GM19328 (cell line): Measurements from ENCODE around the gene CAMSAP2.

ENCODE experiments used
- ATAC-seq: cut with Tn5 transposase; IDR thresholded peaks from one replicate; pipeline ENCODE4 v1.9.1; 2021; ENCODE audit warnings: mild to moderate bottlenecking, moderate library complexity; ENCODE audit not compliant: unreplicated experiment

CAMSAP2 gene

DNA sequence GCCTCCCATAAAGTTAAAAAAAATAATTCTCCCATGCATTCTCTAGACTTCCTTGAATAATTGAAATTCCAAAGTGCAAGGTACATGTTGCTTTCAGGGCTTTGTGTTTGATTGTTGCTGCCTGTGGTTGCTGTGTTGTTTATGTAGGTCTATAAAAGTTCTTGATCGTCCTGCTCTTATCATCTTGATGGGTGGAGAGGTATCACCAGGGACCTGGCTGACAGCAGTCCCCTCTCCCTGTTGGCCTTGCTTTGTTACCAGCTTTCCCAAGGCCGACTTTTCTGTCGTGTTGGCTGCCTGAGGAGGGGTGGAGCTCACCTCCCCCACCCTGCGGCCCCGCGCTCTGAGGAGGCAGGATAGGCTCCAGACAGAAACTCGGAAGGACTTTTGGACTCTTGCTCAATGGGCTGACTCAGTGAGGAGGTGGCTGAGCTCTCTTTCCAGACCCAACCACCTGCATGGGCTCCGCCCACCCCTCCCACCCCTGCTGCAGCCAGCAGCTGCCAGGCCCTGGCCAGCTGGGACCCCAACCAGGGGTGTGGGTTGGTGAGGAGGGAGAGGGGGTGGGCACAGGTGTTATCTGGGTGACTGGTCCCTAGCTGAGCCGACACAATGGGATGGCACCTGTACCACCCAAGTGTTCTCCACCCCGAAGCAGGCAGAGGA, 158.0 kb downstream of the CAMSAP2 start:
- ATAC-seq: no peak

DNA sequence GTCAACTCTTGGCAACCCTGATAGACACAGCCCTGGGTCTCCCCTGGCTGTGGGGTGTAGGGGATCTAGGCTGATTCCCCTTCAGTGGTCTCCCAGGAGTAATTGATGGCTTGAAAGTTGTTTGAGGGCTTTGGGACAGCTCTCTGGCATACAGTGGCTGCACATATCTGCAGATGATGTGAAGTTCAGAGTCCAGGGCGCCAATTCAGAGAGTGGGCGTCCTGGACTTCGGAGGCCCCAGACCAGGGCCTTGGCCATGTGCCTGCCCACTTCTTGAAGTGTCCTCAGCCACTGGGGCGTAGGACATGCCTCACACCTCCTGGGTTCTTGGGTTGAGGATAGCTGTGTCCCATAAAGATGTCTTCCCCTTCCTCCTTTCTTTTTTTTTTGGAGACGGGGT, 158.6 kb downstream of the CAMSAP2 start:
- no peak for ATAC-seq

DNA sequence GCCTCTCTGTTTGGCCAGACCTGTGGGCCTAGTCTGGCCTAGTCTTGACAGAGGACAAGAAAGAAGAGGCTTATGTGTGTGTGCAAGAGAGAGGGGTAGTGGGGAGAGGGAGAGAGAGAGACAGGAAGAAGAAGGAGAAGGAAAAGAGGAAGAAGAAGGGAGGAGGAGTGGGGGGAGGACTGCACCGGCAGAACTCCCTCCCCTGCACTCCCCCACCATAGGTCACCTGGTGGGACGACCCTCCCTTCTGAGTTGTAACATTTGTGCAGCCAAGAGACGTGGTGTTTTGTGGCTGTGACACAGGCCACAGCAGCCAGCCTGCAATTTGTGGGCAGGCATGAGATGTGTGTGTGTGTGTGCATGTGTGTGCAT, 160.3 kb downstream of the CAMSAP2 start:
- no peak for ATAC-seq

DNA sequence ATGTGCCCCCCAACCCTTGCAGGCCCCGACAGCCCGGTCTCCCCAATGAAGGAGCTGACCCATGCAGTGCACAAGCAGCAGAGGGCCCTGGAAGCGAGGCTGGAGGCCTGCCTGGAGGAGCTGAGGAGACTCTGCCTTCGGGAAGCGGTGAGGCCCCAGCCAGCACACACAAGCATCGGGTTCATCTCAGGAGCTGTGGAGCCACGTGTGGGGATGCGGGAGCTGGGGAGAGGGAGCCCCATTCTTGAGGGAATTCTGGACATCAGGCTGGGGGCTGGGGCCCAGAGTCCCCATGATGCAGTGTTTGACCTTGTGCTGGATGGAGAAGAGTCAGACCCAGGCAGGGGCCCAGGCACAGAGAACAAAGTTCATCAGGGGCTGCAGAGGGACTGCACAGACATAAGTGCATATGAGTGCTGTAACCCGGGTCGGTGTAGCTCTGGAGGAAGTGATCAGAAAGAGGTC, 160.8 kb downstream of the CAMSAP2 start:
- no peak for ATAC-seq

DNA sequence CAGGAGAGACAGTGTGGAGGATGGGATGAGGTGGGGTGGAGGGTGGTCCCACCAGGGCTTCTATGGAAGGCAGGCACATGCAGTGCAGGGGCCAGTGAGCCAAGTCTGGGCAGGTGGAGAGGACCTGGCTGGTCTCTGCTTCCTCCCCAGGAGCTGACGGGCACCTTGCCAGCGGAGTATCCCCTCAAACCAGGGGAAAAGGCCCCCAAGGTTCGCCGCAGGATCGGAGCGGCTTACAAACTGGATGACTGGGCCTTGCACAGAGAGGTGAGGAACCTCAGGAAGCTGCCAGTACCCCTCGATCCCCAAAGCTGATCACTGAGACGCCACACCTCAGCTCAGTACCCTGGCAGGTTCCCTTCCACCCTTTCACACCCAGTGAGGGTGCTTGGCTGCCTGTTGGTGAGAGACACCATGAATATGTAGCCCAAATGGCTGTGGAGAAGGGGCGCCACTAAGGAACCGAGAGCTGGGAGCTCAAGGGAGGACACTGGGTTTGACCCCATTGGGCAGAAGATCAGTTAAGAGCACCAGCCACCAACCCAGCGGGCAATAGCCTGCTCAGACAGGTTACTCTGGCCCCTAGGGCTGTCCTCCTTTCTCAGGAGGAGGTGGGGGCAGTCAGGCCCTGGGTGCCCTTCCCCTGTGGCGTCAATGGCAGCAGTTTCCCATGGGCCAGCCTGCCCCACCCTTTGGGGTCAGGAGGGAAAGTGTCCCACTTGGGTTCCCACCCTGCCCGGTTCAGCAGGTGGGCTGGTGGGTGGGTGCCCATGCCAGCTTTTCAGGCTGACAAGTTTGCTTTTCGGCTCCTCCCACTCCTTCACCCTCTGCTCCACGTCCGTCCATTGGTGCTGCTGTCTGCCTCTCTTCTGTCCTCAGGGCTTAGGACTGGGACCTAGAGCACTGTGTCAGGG, 161.5 kb downstream of the CAMSAP2 start:
- ATAC-seq: no peak

DNA sequence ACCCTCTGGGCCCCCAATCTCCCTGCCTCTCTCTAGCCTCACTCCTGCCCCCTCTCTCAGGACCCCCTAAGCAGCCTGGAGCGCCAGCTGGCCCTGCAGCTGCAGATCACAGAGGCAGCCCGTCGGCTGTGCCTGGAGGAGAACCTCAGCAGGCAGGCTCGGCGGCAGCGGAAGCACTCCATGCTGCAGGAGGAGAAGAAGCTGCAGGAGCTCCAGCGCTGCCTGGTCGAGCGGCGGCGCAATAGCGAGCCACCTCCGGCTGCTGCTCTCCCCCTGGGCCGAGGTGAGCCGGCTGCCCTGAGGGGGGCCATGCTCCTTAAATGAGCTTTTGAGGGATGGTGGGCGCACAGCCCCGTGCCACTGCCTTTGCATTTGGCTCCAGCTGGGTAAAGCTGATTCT, 162.2 kb downstream of the CAMSAP2 start:
- no peak for ATAC-seq

DNA sequence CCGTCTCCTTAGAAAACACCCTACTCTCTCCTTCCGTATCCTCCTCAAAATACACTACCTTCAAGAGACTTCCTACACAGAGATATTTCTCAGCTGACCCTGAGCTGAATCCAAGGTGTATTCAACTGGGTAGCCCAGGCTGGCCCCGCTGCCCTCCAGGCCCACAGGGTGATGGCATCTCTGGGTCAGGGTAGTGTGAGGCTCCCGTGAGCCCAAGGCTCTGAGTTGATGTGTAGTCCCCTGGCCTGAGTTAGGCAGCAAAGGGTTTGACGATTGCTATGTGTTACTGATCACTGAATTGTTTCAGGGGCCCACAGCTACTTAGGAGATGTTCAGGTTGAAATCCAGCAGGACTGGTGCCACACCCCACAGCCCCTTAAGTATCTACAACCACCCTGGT, 162.7 kb downstream of the CAMSAP2 start:
- ATAC-seq: no peak

DNA sequence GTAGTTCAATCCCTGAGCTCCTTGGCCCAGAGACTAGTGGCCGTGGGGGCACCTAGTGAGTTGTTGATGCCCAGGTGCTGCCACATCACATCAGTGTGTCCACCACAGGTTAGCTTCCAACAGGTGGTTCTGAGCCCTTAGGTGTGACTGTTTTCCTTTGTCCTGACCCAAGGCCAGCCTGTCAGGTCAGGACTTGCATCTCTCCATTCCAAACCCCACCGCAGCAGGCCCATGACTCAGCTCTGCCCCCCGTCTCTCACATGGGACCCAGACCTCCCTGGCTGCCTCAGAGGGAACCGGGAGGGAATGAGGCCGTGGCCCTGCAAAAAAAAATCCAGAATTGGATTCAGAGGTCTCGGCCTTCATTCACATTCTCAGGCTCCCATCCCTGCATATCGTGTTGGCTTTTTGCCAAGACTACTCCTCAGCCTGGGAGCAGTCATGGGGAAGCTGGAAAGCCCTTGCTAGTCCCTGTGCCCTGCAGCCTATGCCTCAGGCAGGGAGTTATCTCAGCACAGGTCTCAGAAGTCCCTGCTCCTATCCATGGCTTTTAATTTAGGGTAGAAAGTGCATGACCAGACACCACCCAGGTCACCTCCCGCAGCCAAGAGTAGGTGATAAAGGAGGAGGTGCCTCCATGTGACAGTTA, 163.2 kb downstream of the CAMSAP2 start:
- no peak for ATAC-seq

DNA sequence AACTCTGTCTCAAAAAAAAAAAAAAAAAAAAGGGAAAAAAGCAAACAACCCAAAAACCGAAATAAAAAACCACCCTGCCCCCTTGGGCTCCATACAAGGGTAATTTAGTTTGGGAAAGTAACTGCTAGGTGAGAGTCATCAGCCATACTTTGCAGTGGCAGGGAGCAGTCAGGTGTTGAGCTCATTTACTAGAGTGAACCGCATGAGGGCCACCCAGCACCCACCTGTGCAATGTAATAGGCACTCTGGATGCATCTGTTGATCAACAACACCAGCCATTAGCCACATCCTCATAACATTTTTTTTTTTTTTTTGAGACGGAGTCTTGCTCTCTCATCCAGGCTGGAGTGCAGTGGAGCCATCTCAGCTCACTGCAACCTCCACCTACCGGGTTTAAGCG, 165.1 kb downstream of the CAMSAP2 start:
- no peak for ATAC-seq

DNA sequence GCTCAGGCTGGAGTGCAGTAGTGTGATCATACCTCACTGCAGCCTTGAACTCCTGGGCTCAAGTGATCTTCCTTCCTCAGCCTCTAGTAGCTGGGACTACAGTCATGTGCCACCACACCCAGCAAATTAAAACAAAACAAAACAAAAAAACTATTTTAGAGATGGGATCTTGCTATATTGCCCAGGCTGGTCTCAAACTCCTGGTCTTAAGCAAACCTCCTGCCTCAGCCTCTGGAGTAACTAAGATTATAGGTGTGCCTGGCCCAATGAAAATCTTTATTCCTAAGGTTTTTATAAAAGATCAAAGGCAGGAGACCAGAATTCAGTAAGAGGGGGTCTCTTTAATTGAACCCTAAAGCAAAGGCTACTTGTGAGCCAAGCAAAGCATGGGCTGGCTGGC, 166.1 kb downstream of the CAMSAP2 start:
- no peak for ATAC-seq

DNA sequence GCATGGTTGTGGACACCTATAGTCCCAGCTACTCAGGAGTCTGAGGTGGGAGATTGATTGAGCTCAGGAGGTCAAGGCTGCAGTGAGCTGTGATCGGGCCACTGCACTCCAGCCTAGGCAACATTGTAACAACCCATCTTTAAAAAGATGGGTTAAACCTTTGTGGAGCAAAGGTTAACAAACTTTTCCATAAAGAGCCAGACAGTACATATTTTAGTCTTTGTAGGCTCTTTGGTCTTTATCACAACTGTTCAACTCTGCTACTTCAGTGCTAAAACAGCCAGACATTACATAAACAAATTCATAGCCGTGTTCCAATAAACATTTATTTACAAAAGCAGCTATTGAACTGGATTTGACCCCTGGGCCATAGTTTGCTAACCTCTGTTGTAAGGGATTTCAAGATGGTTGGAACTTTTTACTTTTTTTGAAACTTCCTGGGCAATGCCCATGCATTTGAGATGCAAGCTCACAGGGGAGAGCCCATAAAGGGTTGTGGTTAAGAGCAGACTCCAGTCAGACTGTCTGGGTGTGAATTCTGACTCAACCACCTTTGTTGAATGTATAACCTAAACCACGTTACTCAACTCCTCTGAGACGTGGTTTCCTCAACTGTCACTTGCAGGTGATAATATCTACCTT, 166.8 kb downstream of the CAMSAP2 start:
- ATAC-seq: no peak

DNA sequence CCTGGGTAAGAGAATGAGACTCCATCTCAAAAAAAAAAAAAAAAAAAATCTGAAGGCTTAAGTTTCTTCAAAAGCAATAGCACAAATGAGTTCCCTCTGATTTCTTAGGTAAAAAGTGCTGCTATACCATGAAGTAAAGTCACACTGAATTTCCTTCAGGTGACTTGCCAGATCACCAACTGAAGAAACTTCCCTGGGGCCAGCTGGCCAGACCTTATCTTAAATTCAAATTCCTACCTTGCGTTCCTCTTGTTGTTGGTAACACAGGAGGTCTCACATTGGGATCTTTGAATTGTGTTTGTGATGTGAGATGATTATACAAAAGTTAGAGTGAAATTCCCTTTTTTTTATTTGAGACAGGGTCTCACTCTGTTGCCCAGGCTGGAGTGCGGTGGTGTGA, 167.8 kb downstream of the CAMSAP2 start:
- ATAC-seq: no peak

DNA sequence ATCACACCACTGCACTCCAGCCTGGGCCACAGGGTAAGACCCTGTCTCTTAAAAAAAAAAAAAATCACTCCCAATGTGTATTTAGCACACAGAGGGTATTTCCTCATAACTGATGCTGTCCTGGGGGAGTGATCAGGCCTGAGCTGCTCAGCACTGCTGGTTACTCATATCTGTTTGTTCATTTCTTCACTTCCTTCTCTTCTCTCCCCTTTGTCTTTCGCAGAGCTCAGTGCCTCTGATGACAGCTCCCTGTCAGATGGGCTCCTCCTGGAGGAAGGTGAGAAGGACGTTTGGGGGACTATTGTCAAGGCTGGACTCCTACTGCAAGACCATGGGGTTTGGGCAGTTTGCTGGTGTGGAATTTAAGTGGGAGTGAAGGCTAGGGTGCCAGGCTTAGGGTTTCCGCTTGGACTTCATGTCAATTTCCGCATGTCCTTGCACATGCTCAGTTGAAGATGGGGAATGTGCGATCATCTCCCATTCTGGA, 169.0 kb downstream of the CAMSAP2 start:
- peak; percentile 56 for ATAC-seq

DNA sequence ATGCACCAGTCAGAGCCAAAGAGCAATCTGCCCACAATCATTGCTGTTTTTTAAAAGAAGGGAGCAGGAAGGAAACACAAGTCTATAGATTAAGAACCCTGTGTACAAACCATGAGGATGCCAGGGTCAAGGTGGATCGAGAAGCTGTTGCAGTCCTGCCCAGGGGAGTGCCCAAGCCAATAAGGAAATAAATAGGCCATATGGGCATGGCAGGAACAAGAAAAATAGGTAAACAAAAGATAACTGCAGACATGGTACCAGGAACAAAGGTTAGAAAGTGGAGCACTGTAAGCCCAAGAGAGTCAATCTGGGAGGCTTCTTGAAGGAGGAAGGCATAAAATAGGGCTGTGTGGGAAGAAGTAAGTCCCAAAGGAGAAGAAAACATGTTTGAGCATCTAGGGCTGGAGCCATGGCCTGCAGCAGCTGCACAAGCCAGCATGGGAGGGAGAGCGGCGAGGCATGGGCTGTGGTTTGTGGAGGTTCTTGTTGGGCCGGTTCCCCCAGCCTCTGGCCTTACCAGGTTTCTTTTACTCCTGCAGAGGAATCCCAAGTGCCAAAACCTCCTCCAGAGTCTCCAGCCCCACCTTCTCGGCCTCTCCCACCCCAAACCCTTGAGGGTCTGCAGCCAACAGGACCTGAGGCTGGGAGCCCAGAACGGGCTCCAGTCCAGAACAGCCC, 169.6 kb downstream of the CAMSAP2 start:
- ATAC-seq: no peak

DNA sequence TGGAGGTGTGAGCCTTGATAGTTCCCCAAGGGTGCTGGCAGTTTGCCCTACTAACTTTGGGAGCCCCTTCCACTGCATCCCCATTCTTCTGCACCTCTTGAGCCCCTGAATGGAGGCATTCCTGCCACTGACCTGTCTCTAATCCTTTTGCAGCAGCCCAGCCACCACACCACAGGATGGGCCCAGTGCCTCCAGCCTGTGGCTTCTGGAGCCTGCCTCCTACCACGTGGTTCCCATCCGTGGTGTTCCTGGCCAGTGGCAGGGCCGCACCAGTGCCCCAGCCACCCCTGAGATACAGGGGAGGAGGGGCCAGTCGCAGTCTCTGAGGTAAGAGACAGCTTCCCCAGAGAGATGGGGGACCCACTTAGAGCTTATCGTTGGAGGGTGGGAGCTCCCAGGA, 170.4 kb downstream of the CAMSAP2 start:
- ATAC-seq: no peak

DNA sequence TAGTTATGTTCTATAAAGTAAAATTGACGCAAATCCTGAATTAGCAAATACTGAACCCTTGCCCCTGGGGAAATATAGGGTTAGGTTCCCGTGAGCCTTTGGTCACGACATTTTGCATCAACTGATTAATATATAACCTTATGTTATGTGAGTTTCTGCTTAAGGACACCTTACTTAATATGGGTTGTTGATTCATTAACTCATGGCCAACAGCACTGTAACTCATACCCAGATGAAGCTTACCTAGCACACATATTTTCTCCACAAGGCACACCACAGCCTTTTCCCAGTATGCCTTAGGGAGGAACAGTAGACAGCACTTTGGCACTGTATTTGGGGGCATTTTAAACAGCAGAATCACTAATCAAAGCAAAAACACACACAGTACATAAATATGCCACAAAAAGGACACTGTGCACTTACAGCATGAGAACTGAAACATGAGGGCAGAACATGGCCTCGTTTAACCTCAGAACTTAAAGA, 171.1 kb downstream of the CAMSAP2 start:
- no peak for ATAC-seq
